NCI-H82 treated with DMSO at 0.1 percent for 48 hours (cell line): Measurements from ENCODE around the gene PIP5K1C.
"Not testable (repeated sequence)": the region's sequence is repeated elsewhere in the genome, so short reads cannot be mapped to it uniquely, and the experiment has no call there.

Experiments
- DNase-seq: peaks from one replicate; lab custom pipeline; 2025; ENCODE audit not compliant: unreplicated experiment; lab: John Stamatoyannopoulos, UW

PIP5K1C gene

DNA sequence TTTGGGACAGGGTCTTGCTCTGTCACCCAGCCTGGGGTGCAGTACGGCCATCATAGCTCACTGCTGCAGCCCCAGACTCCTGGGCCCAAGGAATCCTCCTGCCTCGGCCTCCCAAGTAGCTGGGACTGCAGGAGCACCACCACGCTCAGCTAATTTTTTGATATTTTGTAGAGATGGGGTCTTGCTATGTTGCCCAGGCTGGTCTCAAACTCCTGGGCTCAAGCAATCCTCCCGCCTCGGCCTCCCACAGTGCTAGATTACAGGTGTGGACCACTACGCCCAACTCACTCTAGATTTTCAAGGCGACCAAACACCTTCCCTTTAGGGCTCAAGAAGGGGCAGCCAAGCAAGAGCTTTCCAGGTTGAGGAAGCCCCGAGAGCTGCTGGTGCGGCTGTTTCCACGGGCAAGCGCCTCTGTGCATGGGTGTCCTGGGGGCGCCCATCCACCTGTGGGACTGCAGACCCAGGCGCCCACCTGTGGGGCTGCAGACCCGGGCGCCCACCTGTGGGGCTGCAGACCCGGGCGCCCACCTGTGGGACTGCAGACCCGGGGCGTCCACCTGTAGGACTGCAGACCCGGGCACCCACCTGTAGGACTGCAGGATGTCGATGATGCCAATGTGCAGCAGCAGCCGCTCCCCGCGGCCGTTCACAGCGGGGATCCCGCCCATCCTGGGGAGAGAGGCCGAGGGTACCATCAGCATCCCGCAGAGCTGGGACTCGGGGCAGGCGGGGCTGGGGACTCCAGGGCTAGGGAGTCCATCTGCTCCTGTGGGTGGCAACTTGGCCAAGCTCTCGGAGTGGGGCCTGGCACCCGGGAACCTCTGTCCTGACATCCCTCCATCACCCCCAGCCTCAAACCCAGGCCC, 52.0 kb downstream of the PIP5K1C start:
- no peak for DNase-seq

- DNase-seq, result not testable (repeated sequence)
These were observed 53.2 kb downstream of the PIP5K1C start for GRCh38 chr19:3647102-3647501.

GRCh38 chr19:3646336-3647092, 53.8 kb downstream of the PIP5K1C start:
- DNase-seq, result no peak

GRCh38 chr19:3645726-3646125, 54.5 kb downstream of the PIP5K1C start:
- no peak for DNase-seq

- no peak for DNase-seq
These were observed 55.2 kb downstream of the PIP5K1C start for GRCh38 chr19:3645067-3645396.

- no peak for DNase-seq
These were observed 55.8 kb downstream of the PIP5K1C start for GRCh38 chr19:3644351-3645066.

DNA sequence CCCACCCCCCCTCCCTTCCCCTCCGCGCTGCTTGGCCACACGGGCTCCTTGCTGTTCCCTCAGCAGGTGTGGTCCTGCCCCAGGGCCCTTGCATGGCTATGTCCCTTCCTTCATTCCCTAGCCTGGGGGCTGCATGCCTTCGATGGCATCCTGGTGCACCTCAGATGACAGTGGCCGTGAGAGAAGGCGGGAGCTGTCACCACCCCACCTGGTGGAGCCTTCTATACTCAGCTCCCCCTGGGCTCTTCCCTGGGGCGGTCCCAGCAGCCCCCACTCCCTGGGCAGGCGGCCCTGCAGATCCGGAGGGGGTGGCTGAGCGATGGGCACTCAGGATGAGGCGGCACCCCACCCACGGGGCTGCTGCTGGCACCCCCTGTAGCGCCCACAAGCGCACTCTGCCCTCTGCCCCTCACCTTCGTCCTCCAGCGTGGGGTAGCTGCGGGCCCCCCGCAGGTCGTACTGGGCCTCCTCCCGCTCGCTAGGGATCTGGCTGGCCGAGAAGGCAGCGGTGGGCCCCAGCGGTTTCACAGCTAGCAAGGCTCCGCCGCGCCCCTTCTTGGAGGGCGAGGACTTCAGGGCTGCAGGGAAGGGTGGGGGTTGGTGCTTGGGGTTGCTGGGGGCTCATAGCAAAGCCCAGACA, 56.5 kb downstream of the PIP5K1C start:
- DNase-seq, result no peak

- no peak for DNase-seq
These were observed 57.1 kb downstream of the PIP5K1C start for GRCh38 chr19:3642987-3643673.

DNA sequence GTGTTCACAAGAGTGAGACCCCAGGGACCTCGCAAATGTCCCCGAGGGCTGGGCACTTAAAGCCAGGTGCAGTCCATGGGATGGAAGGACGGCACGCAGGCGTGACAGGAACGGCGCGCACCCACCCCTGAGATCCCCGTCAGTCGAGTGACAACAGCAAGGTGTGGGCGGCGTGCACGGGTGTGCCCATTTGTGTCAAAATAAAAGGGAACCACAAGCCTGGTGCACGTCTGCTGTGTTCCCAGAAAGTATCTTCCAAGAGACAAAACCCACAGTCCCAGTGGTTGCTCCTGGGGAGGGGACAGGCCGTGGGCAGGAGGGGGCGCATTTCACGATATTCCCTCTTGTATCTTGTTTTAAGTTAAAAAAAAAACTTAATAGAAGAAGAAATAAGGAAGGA, 58.0 kb downstream of the PIP5K1C start:
- DNase-seq, result no peak

GRCh38 chr19:3641515-3642269, 58.6 kb downstream of the PIP5K1C start:
- no peak for DNase-seq

DNA sequence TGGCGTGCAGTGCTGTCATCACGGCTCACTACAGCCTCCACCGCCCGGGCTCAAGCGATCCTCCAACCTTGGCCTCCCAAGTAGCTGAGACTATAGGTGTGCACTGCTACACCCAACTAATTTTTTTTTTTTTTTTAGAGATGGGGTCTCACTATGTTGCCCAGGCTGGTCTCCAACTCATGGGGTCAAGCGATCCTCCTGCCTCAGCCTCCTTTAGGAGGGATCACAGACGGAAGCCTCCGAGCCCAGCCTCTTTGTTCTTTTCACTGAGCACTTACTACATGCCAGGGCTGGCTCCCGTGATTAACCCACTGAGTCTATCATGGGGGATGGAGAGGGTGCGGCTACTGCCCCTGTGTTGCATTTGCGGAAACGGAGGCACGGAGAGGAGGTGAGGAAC, 60.8 kb downstream of the PIP5K1C start:
- no peak for DNase-seq

DNA sequence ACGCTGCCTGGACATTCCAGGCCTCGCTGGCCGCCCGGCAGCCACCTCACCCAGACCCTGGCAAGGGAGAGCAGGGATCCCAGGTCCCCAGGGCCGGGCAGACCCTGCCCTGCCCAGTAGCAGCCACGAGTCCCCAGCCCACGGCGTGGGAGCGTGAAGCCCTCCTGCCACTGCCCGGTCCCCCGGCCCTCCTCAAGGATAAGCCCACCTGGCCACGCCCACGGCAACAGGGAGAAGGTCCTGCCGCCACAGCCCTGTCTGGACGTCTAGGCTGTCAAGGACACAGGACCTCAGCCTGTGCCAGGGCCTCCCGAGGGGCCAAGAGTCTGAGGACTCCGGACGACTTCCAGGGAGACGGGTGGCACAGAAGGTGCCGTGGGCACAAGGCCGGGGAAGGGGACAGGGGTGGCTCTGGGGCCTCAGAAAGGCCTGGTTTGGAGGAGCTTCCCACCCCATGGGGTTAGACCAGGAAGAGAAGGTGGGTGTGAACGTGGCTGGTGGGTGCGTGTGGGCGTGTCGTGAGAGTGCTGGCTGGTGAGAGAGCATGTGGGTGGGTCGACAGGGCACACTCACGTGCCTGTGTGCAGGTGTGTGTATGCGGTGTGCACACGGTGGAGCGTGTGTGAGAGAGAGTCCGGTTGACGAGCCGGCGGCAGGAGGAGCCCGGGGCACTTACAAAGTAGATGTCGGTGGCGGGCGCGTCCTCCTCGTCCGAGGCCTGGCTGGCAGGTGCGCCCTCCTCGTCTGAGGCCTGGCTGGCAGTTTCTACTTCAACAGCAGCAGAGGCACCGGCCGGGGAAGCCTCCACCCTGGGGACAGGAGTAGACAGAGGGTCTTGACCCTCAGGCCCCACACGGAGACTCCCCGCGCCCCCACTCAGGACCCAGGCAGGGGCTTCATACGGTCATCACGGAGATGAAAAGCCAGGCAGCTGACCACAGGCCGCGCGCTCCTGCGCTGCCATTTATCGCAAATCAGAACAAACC, 61.8 kb downstream of the PIP5K1C start:
- DNase-seq, result no peak

DNA sequence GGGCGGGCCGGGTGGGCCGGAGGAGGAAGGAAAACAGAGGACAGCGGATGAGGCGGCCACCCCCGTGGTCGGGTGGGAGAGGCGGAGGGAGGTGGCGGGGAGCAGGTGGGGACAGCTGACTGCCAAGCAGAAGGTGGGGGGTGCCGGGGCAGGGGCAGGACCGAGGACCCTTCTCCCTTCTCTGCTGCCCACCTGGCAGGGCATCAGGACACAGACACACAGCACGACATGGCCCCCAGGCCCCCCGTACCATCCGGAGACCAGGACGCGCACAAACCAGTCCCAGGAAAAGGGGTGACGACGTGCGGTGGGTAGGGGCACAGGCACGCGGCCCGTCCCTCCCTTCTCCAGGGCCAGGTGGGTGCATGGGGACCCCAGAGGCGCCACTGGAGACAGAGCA, 62.6 kb downstream of the PIP5K1C start:
- DNase-seq, result no peak

GRCh38 chr19:3636962-3637361, 63.3 kb downstream of the PIP5K1C start:
- no peak for DNase-seq

- no peak for DNase-seq
These were observed 63.8 kb downstream of the PIP5K1C start for GRCh38 chr19:3636506-3636905.

GRCh38 chr19:3634496-3635045, 65.7 kb downstream of the PIP5K1C start:
- DNase-seq, result no peak

DNA sequence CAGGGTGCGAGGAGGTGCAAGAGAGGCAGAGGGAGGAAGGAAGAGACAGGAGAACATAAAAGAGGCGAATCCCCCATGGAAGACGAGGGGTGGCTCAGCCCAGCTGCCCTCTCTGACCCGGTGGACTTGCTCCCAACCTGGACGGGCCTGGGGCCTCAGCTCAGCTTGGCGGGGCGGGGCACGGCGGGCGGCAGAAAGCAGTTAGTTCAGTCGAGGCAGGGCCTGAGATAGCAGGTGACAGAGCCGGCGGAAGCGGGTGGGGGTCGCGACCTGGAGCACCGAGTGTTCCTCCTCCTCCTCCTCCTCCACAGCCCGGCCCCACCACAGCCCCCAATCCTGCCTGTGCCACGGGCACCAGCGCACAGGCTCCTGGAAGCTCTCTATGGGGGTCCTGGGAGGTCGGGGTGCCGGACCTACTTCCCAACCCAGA, 66.7 kb downstream of the PIP5K1C start:
- no peak for DNase-seq

DNA sequence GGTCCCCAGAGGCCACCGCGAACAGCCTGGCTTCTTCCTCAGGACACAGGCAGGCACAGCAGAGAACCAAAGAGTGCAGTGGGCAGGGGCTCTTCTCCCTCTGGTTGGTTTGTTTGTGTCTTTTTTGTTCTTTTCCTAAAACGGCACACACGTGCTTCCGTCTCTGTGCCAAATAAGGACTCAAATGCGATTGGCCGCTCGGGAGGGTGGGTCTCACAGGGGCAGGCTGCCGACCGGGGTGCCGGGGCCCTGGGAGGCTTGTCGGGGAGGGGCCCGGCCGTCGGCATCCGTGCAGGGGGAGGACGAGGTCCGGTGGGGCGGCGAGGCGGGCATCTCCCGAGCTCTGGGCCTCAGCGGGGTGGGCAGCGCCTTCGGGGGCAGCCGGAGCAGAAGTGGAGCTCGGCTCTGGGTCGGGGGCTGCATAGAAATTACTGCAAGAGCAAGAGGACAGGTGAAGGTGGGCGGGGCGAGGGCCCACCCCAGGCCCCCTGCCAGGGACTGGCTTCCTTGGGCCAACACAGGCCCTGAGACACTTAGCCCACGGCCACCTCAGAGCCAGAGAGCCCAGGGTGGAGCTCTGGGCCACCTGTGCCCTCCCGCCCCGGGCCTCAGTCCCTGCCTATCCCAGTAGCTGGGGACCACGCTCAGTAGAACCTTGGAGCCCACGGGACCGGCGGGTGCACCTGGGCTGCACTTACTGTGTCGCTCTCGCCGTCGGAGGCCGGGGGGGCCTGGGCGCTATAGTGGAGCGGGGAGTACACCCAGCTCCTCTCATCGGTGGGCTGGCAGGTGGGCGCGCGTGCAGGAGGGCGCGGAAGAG, 67.3 kb downstream of the PIP5K1C start:
- no peak for DNase-seq
